Measurements from ENCODE around the gene USP43.
"Not testable (repeated sequence)": the region's sequence is repeated elsewhere in the genome, so short reads cannot be mapped to it uniquely, and the experiment has no call there.

USP43 gene

GRCh38 chr17:9658593-9659211, 13.4 kb downstream of the USP43 start:
- no peak for DNase-seq (ENCODE audit: low read depth in 2 of 2)

- no peak for DNase-seq (ENCODE audit: low read depth in 2 of 2)
Measured at GRCh38 chr17:9661027-9661426, 15.7 kb downstream of the USP43 start.

GRCh38 chr17:9663511-9663910, 18.2 kb downstream of the USP43 start:
- DNase-seq (ENCODE audit: low read depth in 2 of 2): not testable (repeated sequence)

GRCh38 chr17:9666461-9667050, 21.2 kb downstream of the USP43 start:
- no peak for DNase-seq (ENCODE audit: low read depth in 2 of 2)

GRCh38 chr17:9668517-9668916, 23.2 kb downstream of the USP43 start:
- DNase-seq (ENCODE audit: low read depth in 2 of 2): no peak

- no peak for DNase-seq (ENCODE audit: low read depth in 2 of 2)
Measured at GRCh38 chr17:9669551-9670008, 24.3 kb downstream of the USP43 start.

- DNase-seq (ENCODE audit: low read depth in 2 of 2): no peak
Measured at GRCh38 chr17:9670596-9670995, 25.3 kb downstream of the USP43 start.

GRCh38 chr17:9671559-9671958, 26.2 kb downstream of the USP43 start:
- no peak for DNase-seq (ENCODE audit: low read depth in 2 of 2)

GRCh38 chr17:9672266-9672665, 26.9 kb downstream of the USP43 start:
- no peak for DNase-seq (ENCODE audit: low read depth in 2 of 2)

- no peak for DNase-seq (ENCODE audit: low read depth in 2 of 2)
Measured at GRCh38 chr17:9672691-9673090, 27.4 kb downstream of the USP43 start.

GRCh38 chr17:9676084-9676483, 30.8 kb downstream of the USP43 start:
- DNase-seq (ENCODE audit: low read depth in 2 of 2): no peak

GRCh38 chr17:9676820-9677310, 31.5 kb downstream of the USP43 start:
- peak; percentile 4 to 10 for DNase-seq (ENCODE audit: low read depth in 2 of 2)

GRCh38 chr17:9677411-9677810, 32.1 kb downstream of the USP43 start:
- DNase-seq (ENCODE audit: low read depth in 2 of 2): no peak

GRCh38 chr17:9677896-9678295, 32.6 kb downstream of the USP43 start:
- DNase-seq (ENCODE audit: low read depth in 2 of 2): no peak

GRCh38 chr17:9684955-9685621, 39.8 kb downstream of the USP43 start:
- DNase-seq (ENCODE audit: low read depth in 2 of 2): no peak

- no peak for DNase-seq (ENCODE audit: low read depth in 2 of 2)
Measured at GRCh38 chr17:9693755-9694154, 48.4 kb downstream of the USP43 start.

- DNase-seq (ENCODE audit: low read depth in 2 of 2): no peak
Measured at GRCh38 chr17:9696279-9697044, 51.1 kb downstream of the USP43 start.

GRCh38 chr17:9700136-9700535, 54.8 kb downstream of the USP43 start:
- no peak for DNase-seq (ENCODE audit: low read depth in 2 of 2)

- no peak for DNase-seq (ENCODE audit: low read depth in 2 of 2)
Measured at GRCh38 chr17:9700754-9701476, 55.6 kb downstream of the USP43 start.

- no peak for DNase-seq (ENCODE audit: low read depth in 2 of 2)
Measured at GRCh38 chr17:9702482-9702881, 57.2 kb downstream of the USP43 start.

- no peak for DNase-seq (ENCODE audit: low read depth in 2 of 2)
Measured at GRCh38 chr17:9702914-9703780, 57.8 kb downstream of the USP43 start.

Measured in stimulated activated CD8-positive, alpha-beta memory T cell treated with anti-CD3 and anti-CD28 coated beads, Interleukin-15, amount 100 ng/mL, for 48 hours (primary cell).